Endothelial cell of umbilical vein (primary cell): ENCODE results near the gene RAP2A. TPM values are rescaled to one million over a fixed set of nuclear protein-coding genes. Genes with fewer than 3 reads are reported as not detected.

ENCODE experiments used
- BruUV-seq: library from RNA; stranded (reverse); fragments of 400-500 nt; replicated peaks from 2 replicates; lab custom pipeline; 2021; lab: Mats Ljungman, UMichigan
- CTCF ChIA-PET: fragments of 300-600, 350-600 bp; sonication (Branson Sonifier 250); formaldehyde crosslinking; loops from one replicate; lab custom pipeline; 2021; ENCODE audit warnings: antibody characterized with exemption, inconsistent platforms; lab: Charles Lee
- POLR2A ChIA-PET: fragments of 300-600, 350-600 bp; sonication (Branson Sonifier 250); formaldehyde crosslinking; loops from one replicate; lab custom pipeline; 2021; ENCODE audit warnings: antibody characterized with exemption, inconsistent platforms; lab: Charles Lee
- DNase-seq: peaks from one replicate; pipeline ENCODE4 v3.0.0-alpha.2; 2011; ENCODE audit warnings: low read depth, low spot score
- FAIRE-seq: peaks from 2 replicates; lab custom pipeline; 2011; peaks lifted over from hg19 to GRCh38; lab: Jason Lieb, UNC
- H2AFZ ChIP-seq: 2 replicates; pipeline ENCODE4 v1.6.0; 2012; ENCODE audit warnings: low read depth, low read length, control low read depth, inconsistent platforms
- H3K27ac ChIP-seq: 2 replicates; pipeline ENCODE4 v1.5.1; 2011; ENCODE audit warnings: low read depth, mild to moderate bottlenecking, control low read depth, low read length, moderate library complexity; ENCODE audit not compliant: insufficient read depth
- H3K27me3 ChIP-seq, 2 experiments: 2 replicates each; pipeline versions ENCODE4 v1.6.0 to v1.6.1; 2011; ENCODE audit warnings: low read length in 2 of 2, mixed read lengths in 1 of 2; ENCODE audit not compliant: control insufficient read depth in 2 of 2, insufficient read depth in 2 of 2
- H3K36me3 ChIP-seq, 2 experiments: 2 replicates in 1 of 2; 3 replicates in 1 of 2; pipeline ENCODE4 v1.5.1; 2011; ENCODE audit warnings: low read length in 2 of 2, mild to moderate bottlenecking in 1 of 2, moderate library complexity in 1 of 2; ENCODE audit not compliant: control insufficient read depth in 2 of 2, insufficient read depth in 2 of 2; ENCODE audit errors: extremely low read depth in 1 of 2
- H3K4me1 ChIP-seq: 3 replicates; pipeline ENCODE4 v1.5.1; 2011; ENCODE audit warnings: mild to moderate bottlenecking, low read length; ENCODE audit not compliant: control insufficient read depth, insufficient read depth; ENCODE audit errors: extremely low read depth
- H3K4me2 ChIP-seq: 2 replicates; pipeline ENCODE4 v1.6.1; 2011; ENCODE audit warnings: low read length, control low read depth, mixed read lengths; ENCODE audit not compliant: insufficient read depth
- H3K4me3 ChIP-seq, 3 experiments: fragments of 200-600 bp in 1 of 3; sonication (generic), shearing (Covaris generic) in 1 of 3; replicated peaks in 1 of 3; 2 replicates each; pipeline ENCODE4 v1.5.1; 2011 to 2016; ENCODE audit warnings: control low read depth in 3 of 3, low read length in 3 of 3, mild to moderate bottlenecking in 2 of 3, inconsistent platforms in 1 of 3, low read depth in 1 of 3, moderate library complexity in 1 of 3; ENCODE audit not compliant: insufficient read depth in 1 of 3
- H3K79me2 ChIP-seq: 2 replicates; pipeline ENCODE4 v1.6.0; 2012; ENCODE audit warnings: low read length, inconsistent platforms; ENCODE audit not compliant: control insufficient read depth, insufficient read depth
- H3K9ac ChIP-seq: replicated peaks from 2 replicates; pipeline ENCODE3; 2011; ENCODE audit warnings: low read length, control low read depth; ENCODE audit not compliant: insufficient read depth; ENCODE audit errors: extremely low read depth
- H3K9me1 ChIP-seq: replicated peaks from 3 replicates; pipeline ENCODE4 v1.6.0; 2011; ENCODE audit warnings: mild to moderate bottlenecking, low read length; ENCODE audit not compliant: control insufficient read depth, insufficient read depth; ENCODE audit errors: extremely low read depth
- H3K9me3 ChIP-seq: replicated peaks from 2 replicates; pipeline ENCODE4 v1.5.1; 2012; ENCODE audit warnings: low read length, inconsistent platforms; ENCODE audit not compliant: control insufficient read depth, insufficient read depth
- H4K20me1 ChIP-seq: replicated peaks from 2 replicates; pipeline ENCODE3; 2011; ENCODE audit warnings: mild to moderate bottlenecking, low read length; ENCODE audit not compliant: control insufficient read depth, insufficient read depth; ENCODE audit errors: extremely low read depth
- CTCF ChIP-seq, 2 donors: IDR thresholded peaks; 1 replicate in 1 of 2; 2 replicates in 1 of 2; pipeline ENCODE4 v1.5.1; 2011; ENCODE audit warnings: low read length in 2 of 2, mild to moderate bottlenecking in 2 of 2, moderate library complexity in 2 of 2, control low read depth in 1 of 2, inconsistent platforms in 1 of 2, low read depth in 1 of 2; ENCODE audit not compliant: insufficient read depth in 1 of 2; ENCODE audit errors: extremely low read depth in 1 of 2
- EZH2 ChIP-seq: IDR thresholded peaks from 2 replicates; pipeline ENCODE4 v1.6.1; 2012; ENCODE audit warnings: borderline replicate concordance, low read depth, mild to moderate bottlenecking, moderate library complexity, low read length, inconsistent platforms; ENCODE audit not compliant: severe bottlenecking
- FOS ChIP-seq: IDR thresholded peaks from 2 replicates; pipeline ENCODE4 v1.6.1; 2011; ENCODE audit warnings: mild to moderate bottlenecking, low read length, moderate library complexity, borderline replicate concordance; ENCODE audit not compliant: insufficient read depth
- GATA2 ChIP-seq: IDR thresholded peaks from 2 replicates; pipeline ENCODE4 v1.7.0; 2011; ENCODE audit warnings: low read depth, mild to moderate bottlenecking, moderate library complexity, mixed read lengths, low read length; ENCODE audit not compliant: insufficient read length, insufficient read depth
- JUN ChIP-seq: IDR thresholded peaks from 2 replicates; pipeline ENCODE4 v1.6.1; 2011; ENCODE audit warnings: borderline replicate concordance, low read depth; ENCODE audit not compliant: insufficient read length, insufficient read depth
- MAX ChIP-seq: IDR thresholded peaks from 2 replicates; pipeline ENCODE4 v1.6.1; 2011; ENCODE audit not compliant: insufficient read depth, insufficient read length
- MYC ChIP-seq: IDR thresholded peaks from one replicate; pipeline ENCODE4 v1.6.1; 2011; ENCODE audit warnings: mild to moderate bottlenecking, low read depth, low read length
- POLR2A ChIP-seq: IDR thresholded peaks from 2 replicates; pipeline ENCODE4 v1.6.1; 2012; ENCODE audit warnings: low read depth, mild to moderate bottlenecking, control low read depth, low read length
- POLR2AphosphoS5 ChIP-seq: IDR thresholded peaks from 2 replicates; pipeline ENCODE4 v1.6.1; 2012; ENCODE audit warnings: low read depth, mild to moderate bottlenecking, control low read depth, low read length, moderate library complexity; ENCODE audit not compliant: insufficient read depth
- dilution Hi-C: fragments of 300-500 bp; cut with MboI; formaldehyde crosslinking; loops from one replicate; pipeline ENCODE4 v1.15.0; 2019; ENCODE audit warnings: low sequenced_read_pairs; ENCODE audit not compliant: extremely low pct_ligation_motif_present
- intact Hi-C: fragments of 100-400 bp; cut with micrococcal nuclease; formaldehyde crosslinking; loops from one replicate; pipeline ENCODE4 v1.10.0; 2022
- polyA plus RNA-seq, 4 experiments: library from polyadenylated mRNA; depleted of rRNA in 3 of 4; stranded (reverse) in 3 of 4; unstranded in 1 of 4; fragments of >200 nt; gene quantifications; 2 replicates each; pipeline versions ENCODE4 v1.2.1 to v1.2.3, GENCODE V29; 2011 to 2012; ENCODE audit warnings: missing spikeins in 1 of 4
- total RNA-seq: library from RNA; stranded (reverse); gene quantifications from 2 replicates; pipeline ENCODE4 v1.2.3, GENCODE V29; 2021

RAP2A gene
- total and polyA plus RNA-seq, 2 donors (not counting 3 experiments of a cell fraction or from before 2014, with no cell fraction given), result 7.8 to 44.4 TPM

GRCh38 chr13:97492684-97493371 lies 58.9 kb downstream of the RAP2A start:
- POLR2A ChIA-PET, result no interaction called here
- dilution Hi-C loops (no loop called here), intact Hi-C loops (no loop called here)
- Histone ChIP-seq H3K27ac (no peak overlapping the region), H2AFZ (no peak overlapping the region), H3K9me3 (no peaks in the 10 kb centered on the region), H3K4me3 (no peak overlapping the region), H3K4me1 (peaks cover 3% of the 10 kb centered on the region), H3K36me3 (no peaks in the 10 kb centered on the region), H3K9me1 (no peaks in the 10 kb centered on the region), H3K4me2 (no peak overlapping the region), H3K9ac (no peak overlapping the region), H3K27me3 (no peaks in the 10 kb centered on the region), H3K79me2 (no peaks in the 10 kb centered on the region), H4K20me1 (no peaks in the 10 kb centered on the region)
- BruUV-seq, result no TSS peak
- DNase-seq, result no peak
- FAIRE-seq, result no peak
- CTCF ChIA-PET, result no interaction called here
- TF ChIP-seq MAX (no peak), EZH2 (no peak), CTCF (IDR thresholded peaks at IDR 0.05; ENCODE audit: extremely low read depth in 1 of 2, insufficient read depth in 1 of 2, low read depth in 1 of 2, low read length in 2 of 2) (no peak), JUN (no peak), MYC (no peak), POLR2A (no peak), POLR2AphosphoS5 (no peak), GATA2 (no peak), FOS (no peak)
